Natural killer cell (primary cell): ENCODE data around the gene TSPAN18. TPM values are rescaled to one million over a fixed set of nuclear protein-coding genes. Genes with fewer than 3 reads are reported as not detected.

Source experiments
- ATAC-seq, 3 donors: fragments of 150-1000 bp in 2 of 3; fragments of 200-7000 bp in 1 of 3; cut with Tn5 transposase; 1 replicate in 1 of 3; 2 replicates in 2 of 3; pipeline ENCODE4 v1.10.0; 2021; ENCODE audit warnings: mild to moderate bottlenecking in 2 of 3, moderate library complexity in 2 of 3
- DNase-seq, 2 donors: peaks; one replicate each; pipeline versions ENCODE4 v3.0.0 to v3.0.0-alpha.2; 2013 to 2021; ENCODE audit warnings: mixed read lengths in 1 of 2
- H3K27ac ChIP-seq: one replicate; pipeline ENCODE4 v1.5.1; 2013; ENCODE audit warnings: mild to moderate bottlenecking, low read length
- H3K27me3 ChIP-seq: one replicate; pipeline ENCODE4 v1.6.1; 2013; ENCODE audit warnings: low read length; ENCODE audit not compliant: control insufficient read depth, insufficient read depth
- H3K36me3 ChIP-seq: one replicate; pipeline ENCODE4 v1.6.1; 2013; ENCODE audit warnings: low read length; ENCODE audit not compliant: control insufficient read depth, insufficient read depth
- H3K4me1 ChIP-seq: one replicate; pipeline ENCODE4 v1.6.1; 2013; ENCODE audit warnings: low read length; ENCODE audit not compliant: control insufficient read depth, insufficient read depth
- H3K4me3 ChIP-seq: one replicate; pipeline ENCODE4 v1.5.1; 2013; ENCODE audit warnings: low read length
- H3K9me3 ChIP-seq: one replicate; pipeline ENCODE4 v1.6.1; 2013; ENCODE audit warnings: low read length; ENCODE audit not compliant: control insufficient read depth, insufficient read depth
- H3K27ac Mint-ChIP-seq, 2 donors: one replicate each; pipeline ENCODE4 v1.8.0; 2022; ENCODE audit warnings: mild to moderate bottlenecking in 2 of 2, mixed read lengths in 2 of 2, moderate library complexity in 1 of 2
- H3K27me3 Mint-ChIP-seq, 2 donors: one replicate each; pipeline ENCODE4 v1.8.0; 2022; ENCODE audit warnings: low read depth in 2 of 2, mixed read lengths in 2 of 2
- H3K36me3 Mint-ChIP-seq: one replicate; pipeline ENCODE4 v1.8.0; 2022; ENCODE audit warnings: mixed read lengths
- H3K4me1 Mint-ChIP-seq, 2 donors: one replicate each; pipeline ENCODE4 v1.8.0; 2022; ENCODE audit warnings: mixed read lengths in 2 of 2
- H3K4me3 Mint-ChIP-seq: one replicate; pipeline ENCODE4 v1.8.0; 2022; ENCODE audit warnings: mild to moderate bottlenecking, moderate library complexity, mixed read lengths
- H3K9me3 Mint-ChIP-seq, 2 donors: one replicate each; pipeline ENCODE4 v1.8.0; 2022; ENCODE audit warnings: mixed read lengths in 2 of 2
- CTCF ChIP-seq: fragments of 200-600 bp; IDR thresholded peaks from one replicate; pipeline ENCODE4 v1.8.0; 2022; ENCODE audit warnings: antibody characterized with exemption
- WGBS: methylation state at CpG from one replicate; pipeline ENCODE4 v1.1.7; 2013; ENCODE audit warnings: missing lambda C conversion rate; ENCODE audit not compliant: insufficient coverage; 5-methylcytosine and 5-hydroxymethylcytosine counted together
- intact Hi-C: fragments of 100-400 bp; cut with micrococcal nuclease; formaldehyde crosslinking; loops from one replicate; pipeline ENCODE4 v1.14.2; 2022
- total RNA-seq, 4 donors: library from RNA; stranded (reverse); fragments of 120-200 nt in 1 of 4; gene quantifications; one replicate each; pipeline versions ENCODE4 v1.2.3 to v1.2.4, GENCODE V29; 2013 to 2022

TSPAN18 gene
- total RNA-seq, 3 donors from 2014 or later (not counting 1 experiment from before 2014, with no cell fraction given) = 1.9 to 2.4 (median 2.3) TPM

GRCh38 chr11:44774731-44775130 lies 48.0 kb downstream of the TSPAN18 start:
- no peak for ATAC-seq
- Histone ChIP-seq H3K36me3 (no peaks in the 10 kb centered on the region), H3K27me3 (no peaks in the 10 kb centered on the region), H3K27ac (no peak overlapping the region), H3K9me3 (no peaks in the 10 kb centered on the region), H3K4me1 (no peaks in the 10 kb centered on the region), H3K4me3 (no peak overlapping the region)
- TF ChIP-seq CTCF = no peak
- intact Hi-C loops = loop anchor here (5.0 kb wide), 1 partner anchor 138 kb away; no protein-coding TSS in a partner anchor
- WGBS = 47% methylated on average over 3 of the region's 4 CpGs
- Mint-ChIP-seq H3K36me3 (no peaks in the 10 kb centered on the region), H3K27ac (no peak overlapping the region), H3K4me3 (no peak overlapping the region), H3K27me3 (peaks cover 22 to 27% of the 10 kb centered on the region in 2 donors), H3K9me3 (no peaks in the 10 kb centered on the region), H3K4me1 (no peaks in the 10 kb centered on the region)
- no peak for DNase-seq

GRCh38 chr11:44775366-44775984 lies 48.7 kb downstream of the TSPAN18 start:
- Mint-ChIP-seq H3K4me1 (no peaks in the 10 kb centered on the region), H3K36me3 (no peaks in the 10 kb centered on the region), H3K27ac (no peak overlapping the region), H3K27me3 (peaks cover 20 to 21% of the 10 kb centered on the region in 2 donors), H3K4me3 (no peak overlapping the region), H3K9me3 (no peaks in the 10 kb centered on the region)
- peak; percentile 20 to 76 for DNase-seq
- H3K4me3 ChIP-seq = no peak overlapping the region
- H3K9me3 ChIP-seq = no peaks in the 10 kb centered on the region
- H3K27me3 ChIP-seq = no peaks in the 10 kb centered on the region
- H3K36me3 ChIP-seq = no peaks in the 10 kb centered on the region
- intact Hi-C loops = loop anchor here (5.0 kb wide), 1 partner anchor 137 kb away; no protein-coding TSS in a partner anchor
- WGBS = 54% methylated on average over 11 of the region's 12 CpGs
- TF ChIP-seq CTCF = peak; percentile 67
- H3K4me1 ChIP-seq = no peaks in the 10 kb centered on the region
- H3K27ac ChIP-seq = no peak overlapping the region
- peak in 1 of 3 donors; percentile 70 for ATAC-seq

GRCh38 chr11:44775985-44776446 lies 49.3 kb downstream of the TSPAN18 start:
- 85% methylated on average over 6 of the region's 7 CpGs for WGBS
- Mint-ChIP-seq H3K27ac (no peak overlapping the region), H3K36me3 (no peaks in the 10 kb centered on the region), H3K9me3 (no peaks in the 10 kb centered on the region), H3K4me1 (no peaks in the 10 kb centered on the region), H3K27me3 (peaks cover 18 to 20% of the 10 kb centered on the region in 2 donors), H3K4me3 (no peak overlapping the region)
- no peak overlapping the region for H3K4me3 ChIP-seq
- TF ChIP-seq CTCF = no peak
- no peaks in the 10 kb centered on the region for H3K27me3 ChIP-seq
- H3K27ac ChIP-seq = no peak overlapping the region
- H3K4me1 ChIP-seq = no peaks in the 10 kb centered on the region
- intact Hi-C loops = loop anchor here (5.0 kb wide), 1 partner anchor 136 kb away; no protein-coding TSS in a partner anchor
- no peaks in the 10 kb centered on the region for H3K9me3 ChIP-seq
- no peaks in the 10 kb centered on the region for H3K36me3 ChIP-seq
- DNase-seq (no peak), ATAC-seq (no peak)
